ENCODE results near the gene FAXC.
"Not testable (repeated sequence)": the region's sequence is repeated elsewhere in the genome, so short reads cannot be mapped to it uniquely, and the experiment has no call there.

Gene FAXC

DNA sequence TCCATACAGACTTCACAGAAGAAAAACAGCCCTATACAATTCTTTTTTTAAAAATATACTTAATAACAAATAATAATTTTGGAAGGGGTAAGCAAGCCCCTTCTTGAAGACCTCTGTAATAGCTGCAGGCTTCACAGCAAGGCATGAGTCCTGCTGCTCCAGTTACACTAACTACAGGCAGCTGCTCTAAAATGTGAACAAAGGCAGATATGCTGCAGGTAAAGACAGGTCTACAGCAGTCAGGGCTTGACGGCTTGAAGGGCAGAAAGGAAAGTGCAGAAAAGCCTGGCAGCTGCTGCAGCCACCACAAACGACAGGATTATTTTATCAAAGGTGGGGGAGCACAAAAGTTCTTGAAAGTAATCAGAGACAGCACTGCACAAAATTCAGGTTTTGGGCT, 11.3 kb downstream of the FAXC start:
- no peak for DNase-seq

DNA sequence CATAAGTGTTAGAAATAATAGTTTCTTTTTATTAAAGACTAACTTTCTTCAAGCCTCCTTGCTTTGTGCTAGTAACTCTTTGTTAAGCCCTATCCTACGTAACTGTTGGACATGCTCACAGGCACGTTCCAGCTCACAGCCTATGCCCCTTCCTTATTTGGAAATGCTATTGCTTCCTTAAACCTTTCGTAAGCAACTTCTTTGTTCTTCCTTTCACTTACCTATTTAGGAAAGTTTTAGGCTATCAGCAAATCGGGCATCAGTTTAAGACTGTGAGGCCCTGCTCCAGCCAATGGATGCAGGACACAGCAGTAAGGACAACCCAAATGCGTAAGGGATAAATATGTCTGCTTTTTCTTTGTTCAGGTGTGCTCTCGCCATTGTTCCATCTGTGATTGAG, 14.2 kb downstream of the FAXC start:
- not testable (repeated sequence) for DNase-seq

DNA sequence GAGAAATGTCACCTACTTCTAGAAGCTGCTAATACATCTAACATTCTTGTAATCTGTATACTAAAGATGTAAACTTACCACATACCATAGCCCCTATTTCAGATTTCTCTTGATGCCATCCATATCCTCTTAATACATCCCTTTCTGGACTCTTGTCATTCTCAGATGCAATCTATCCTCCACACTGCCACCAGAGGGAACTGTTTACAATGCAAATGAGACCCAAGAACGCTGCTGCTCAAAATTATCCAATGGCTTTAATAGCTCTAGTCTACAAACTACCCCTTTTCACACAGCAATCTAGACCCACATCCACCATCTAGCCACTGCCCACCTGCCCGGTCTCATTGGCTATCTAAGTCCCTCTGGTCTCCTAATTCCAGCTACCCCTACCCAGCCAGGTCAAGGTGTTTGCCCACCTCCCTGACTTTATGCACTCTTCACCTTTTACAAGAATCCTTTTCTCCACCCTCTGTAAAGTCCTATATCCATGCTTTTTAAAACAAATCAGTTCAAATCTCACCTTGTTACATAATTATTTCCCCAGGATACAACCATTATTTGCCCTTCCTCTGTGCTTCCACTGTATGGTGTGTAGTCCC, 14.8 kb downstream of the FAXC start:
- peak; percentile 14 for DNase-seq

DNA sequence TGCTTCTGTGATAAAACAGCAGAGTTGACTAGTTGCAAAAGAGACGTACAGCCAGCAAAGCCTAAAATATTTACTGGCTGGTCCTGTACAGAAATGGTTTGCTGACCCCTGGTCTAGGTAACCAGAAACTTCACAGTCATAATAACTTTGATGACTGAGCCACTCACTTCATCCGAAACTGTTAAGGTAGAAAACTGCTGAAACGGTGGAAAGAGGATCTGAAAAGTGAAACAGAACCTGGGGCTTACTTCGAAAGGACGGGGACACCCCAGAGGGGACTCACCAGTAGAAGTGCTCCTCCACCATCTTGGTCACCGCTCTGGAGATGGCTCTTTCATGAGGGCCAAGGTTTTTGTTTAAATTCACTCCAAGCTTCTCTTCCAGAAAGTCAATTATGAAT, 16.4 kb downstream of the FAXC start:
- no peak for DNase-seq

DNA sequence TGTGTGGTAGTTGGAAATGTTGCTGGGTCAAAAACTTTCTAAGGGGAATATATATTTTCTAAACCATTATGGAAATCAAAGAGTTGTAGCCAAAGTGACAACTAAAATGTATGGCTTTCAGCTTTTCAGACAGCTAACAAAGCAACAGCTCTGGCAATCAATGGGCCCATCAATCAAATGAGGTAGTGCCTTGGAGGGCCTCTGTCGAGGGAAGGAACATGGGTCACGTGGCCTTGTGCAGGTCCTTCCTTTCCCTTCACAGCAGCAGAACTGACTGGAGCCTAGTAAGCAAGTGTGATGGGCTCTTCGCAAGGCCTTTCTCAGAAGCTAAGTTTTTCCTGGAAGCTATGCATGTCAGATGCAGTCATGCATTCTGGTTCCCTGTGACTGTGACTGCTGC, 17.9 kb downstream of the FAXC start:
- DNase-seq: no peak

DNA sequence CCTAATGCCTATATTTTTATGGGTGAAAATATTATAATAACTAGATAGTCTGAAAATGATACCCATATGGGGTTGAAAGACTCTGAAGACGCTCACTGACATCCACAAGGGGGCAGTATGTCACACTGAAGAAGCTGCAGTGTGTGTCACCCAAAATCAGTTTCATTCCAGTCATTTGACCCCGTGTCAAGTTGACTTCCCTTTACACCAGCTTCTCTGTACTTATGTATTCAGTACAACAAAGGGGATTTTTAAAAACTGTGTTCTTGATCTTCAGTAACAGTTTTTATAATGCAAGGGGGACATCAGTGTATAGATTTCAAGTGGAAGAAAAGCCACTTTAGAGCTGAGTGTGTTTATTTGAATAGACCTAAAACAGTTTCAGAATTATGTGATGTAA, 19.3 kb downstream of the FAXC start:
- no peak for DNase-seq

DNA sequence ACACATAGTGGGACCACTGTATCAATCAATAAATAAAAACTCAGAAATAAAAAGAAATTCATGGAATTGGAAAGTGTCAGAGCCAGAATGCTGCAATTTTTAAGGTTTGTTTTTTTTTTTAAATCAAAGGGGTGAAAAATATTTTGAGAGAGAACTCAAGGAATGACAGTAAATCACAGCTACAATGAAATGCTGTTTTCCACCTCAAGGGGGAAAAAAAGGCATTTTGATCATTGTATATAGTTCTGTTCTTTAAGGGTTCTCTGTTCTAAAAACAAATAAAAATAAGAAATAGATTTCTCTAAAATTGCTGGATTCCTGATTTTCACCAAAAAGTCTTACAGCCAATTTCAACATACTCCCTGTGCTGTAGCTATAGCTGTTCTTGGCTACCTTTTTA, 24.5 kb downstream of the FAXC start:
- DNase-seq: no peak

DNA sequence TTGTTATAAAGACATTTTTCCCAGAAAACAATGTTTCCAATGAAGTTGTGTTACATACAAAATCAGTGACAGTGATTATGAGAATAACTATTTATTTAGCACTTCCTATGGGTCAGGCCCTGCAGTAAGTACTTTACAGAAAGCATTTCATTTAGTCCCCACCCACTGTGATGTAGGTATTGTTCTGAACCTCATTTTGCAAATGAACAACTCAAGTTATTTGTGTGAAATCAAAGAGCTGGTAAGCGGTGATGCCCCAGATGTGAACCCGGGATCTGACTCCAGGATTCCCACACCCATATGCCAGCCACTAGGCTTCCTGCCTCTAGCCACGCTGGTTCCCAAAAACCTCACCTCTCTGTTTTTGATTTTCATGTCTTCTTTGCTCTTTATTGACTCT, 30.9 kb downstream of the FAXC start:
- DNase-seq: no peak

DNA sequence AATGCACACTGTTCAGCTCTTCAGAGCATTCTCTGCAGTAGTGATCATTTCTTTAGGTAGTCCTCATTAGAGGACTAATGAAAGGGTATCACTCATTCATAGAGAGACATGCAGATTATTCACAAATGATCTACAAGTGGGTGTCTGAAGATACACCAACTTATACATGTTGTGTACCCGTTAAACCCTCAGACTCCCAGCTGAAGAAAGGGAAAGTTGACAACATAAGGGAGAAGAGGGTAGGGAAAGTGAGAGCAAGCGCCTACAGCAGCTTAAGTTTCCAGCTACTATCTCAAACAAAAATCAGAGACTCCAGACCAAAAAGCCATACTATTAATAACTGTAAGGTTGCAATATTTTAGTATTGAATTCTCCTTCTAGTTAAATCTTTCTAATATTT, 37.1 kb downstream of the FAXC start:
- no peak for DNase-seq

DNA sequence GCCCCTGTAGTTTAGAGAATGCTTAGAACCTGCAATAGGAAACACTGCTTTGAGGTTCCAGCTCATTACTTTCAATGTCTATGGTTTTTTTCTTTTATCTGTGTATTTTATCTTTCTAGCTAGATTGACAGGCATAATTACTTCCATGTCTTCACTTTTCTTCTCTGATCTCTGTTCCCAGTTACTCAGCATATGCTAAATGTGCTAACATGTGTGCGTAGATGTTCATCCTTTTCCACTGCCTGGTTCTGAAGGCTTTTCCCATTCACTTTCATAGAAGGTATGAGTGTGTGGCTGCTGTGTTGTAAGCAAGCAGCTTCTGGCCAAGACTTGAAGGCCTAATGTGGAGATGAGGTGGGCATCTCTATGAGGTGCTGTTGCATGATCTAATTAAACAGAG, 38.9 kb downstream of the FAXC start:
- DNase-seq: no peak

DNA sequence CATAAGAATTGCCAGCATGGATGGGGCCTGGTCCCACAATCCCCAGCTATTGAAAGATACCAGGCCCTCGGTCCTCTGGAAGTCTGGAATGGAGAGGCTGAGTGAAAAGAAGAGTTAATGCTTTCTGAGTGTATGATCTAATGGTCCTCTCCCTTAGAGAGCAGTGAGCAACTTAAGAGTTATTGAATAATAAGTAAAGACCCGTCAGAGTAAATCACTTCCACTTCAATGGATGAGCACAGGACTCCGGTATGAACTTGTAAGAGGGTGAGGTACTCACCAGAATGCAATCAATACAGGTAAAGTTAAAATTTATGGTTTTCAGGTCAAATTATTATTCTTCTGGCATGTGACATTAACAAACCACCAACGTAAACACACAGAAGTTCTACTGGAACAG, 39.9 kb downstream of the FAXC start:
- no peak for DNase-seq

DNA sequence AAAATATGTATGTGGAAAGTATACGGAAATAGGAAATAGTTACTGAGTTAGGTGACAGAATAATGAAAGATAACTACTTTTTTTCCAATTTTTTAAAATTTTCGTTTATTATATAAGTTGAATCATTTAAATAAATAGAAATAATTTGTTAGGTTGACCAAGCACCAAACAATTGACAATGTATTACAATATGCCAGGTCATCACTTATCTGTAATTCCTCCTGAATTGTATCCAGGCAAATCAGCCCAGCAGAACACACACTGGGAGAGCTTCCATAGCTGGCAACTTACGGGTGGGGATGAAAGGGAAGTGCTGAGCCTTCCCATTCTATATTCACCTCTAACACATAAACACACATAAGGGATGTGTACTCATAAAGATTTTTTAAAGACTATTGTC, 40.7 kb downstream of the FAXC start:
- no peak for DNase-seq

DNA sequence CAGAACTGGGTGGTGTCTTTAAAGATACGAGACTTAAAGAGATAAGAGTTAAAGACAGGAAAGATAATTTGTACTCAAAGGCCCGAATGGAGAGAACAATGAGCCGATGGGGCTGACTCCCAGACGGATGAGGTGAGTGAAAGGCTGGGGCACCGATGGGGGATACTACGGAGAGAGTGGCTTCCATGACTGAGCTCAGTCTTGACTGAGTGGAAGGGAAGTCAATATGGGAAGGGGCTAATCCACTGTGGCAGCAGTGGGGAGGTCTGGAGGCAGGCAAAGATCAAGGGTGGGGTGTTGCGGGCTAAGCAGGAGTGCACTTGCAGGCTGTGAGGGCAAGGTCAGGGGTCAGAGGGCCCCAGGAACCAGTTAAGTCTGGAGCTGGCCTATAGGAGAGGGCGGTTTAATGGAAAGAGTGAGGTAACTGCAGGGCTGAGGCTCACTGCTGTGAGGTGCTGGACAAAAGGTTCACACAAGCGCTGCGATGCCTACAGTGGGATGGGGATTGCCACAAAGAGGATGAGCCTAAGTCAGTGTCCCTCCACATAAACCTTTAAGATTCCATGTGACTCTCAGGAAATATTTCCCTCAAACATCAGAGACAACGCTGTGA, 42.1 kb downstream of the FAXC start:
- DNase-seq: no peak

DNA sequence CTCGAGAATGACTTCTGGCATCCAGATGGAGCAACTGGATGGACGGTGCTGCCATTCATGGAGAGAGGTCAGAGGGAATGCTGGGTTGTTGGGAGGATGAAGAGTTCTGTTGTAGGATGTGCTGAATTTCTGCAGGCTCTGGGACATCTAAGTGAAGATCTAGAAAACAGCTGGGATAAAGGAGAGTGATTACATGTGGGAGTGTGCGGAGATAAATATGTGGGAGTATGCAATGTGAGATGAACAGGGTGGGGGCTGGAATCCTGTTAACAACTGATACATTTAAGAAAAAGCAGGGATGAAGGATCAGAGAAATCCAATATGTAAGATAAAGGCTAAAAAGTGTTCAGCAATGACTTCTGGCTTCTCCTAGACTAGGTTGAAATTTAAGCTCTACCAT, 43.1 kb downstream of the FAXC start:
- DNase-seq: no peak

DNA sequence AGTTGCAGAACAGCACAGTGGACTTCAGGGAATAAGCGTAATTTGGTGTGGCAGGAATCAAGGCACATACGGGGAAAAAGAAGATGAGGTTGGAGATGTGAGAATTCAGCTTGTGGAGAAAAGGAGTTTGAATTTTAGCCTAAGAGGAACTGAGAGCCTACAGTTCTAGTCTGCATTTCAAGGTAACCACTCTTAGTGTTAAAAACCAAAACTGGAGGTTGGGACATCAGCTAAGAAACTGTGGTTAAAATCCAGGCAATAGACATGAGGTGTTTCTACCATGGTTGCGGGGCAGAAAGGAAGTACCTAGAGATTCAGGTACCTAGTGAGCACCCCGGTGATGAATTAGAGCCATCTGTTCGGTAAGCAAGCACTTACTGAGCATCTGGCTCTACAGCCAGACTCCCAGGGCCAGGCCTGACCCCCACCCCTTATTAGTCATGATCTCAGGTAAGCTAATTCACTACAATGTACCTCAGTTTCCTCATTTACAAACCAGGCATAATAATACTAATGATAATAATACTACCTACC, 44.4 kb downstream of the FAXC start:
- DNase-seq: no peak

DNA sequence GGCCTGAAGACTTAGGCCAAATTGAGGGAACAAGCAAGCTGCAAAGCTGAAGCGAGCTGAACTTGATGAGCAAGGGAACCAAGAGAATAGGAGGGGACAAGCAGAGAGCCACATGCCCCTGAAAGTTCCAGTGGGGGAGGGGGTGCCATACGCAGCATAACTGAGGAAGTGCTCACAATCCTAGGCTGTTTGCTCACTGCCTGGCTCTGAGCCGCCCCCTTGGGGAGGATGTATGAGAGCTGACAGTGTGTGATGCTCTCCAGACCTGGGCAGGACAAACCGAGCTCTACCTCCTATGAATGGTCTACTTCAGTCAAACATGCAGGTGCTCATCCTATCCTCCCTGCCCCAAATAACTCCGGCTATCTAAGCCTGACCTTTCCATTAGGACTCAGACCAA, 52.1 kb downstream of the FAXC start:
- DNase-seq: no peak

DNA sequence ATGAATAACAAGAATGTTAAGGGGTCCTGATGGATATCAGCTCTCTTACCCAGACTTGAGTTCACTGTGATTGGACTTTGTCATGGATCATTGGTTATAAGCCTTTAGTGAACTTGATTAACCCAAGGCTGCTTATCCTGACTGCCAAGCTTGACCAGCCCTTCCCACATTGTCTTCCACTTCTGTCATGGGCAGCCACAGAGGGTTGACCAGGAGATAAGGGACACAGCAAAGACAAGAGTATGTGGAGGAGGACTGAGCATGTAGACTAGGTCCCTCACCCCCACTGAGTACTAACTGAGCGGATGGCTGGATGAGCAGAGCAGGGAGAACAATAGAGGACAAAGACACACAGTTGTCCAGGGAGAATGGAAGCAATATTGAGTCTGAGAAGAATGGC, 52.5 kb downstream of the FAXC start:
- DNase-seq: no peak

DNA sequence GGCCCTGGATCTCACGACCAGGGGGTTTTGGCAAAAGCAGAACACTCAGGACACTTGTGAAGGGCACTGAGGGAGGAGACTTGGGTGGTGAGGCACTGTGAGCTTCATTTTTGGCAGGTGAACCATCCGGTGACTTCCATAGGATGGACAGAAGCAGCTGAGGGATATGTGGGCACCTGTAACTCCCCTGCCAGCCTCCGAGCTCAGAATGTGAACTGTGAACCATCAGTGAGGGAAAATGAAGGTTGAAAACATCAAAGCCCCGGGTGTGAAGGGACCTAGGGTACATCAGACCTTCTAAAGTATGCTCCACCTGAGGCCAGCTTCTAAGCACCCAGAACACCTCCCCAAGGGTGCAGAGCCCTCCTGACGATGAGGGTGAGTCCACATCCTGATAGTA, 53.2 kb downstream of the FAXC start:
- no peak for DNase-seq

DNA sequence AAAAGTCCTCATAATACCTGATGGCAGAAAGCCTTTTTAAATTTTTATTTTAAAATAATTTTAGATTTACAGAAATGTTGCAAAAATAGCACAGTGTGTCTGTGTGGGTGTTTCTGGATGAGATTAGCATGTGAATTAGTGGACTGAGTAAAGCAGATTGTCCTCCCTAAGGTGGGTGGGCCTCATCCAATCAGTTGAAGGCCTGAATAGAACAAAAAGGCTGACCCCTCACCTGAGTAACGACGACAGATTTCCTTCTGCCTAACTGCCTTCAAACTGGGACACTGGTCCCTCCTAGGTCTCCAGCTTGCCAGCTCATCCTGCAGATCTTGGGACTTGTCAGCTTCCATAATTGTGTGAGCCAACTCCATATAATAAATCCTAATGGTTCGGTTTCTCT, 54.2 kb downstream of the FAXC start:
- no peak for DNase-seq

DNA sequence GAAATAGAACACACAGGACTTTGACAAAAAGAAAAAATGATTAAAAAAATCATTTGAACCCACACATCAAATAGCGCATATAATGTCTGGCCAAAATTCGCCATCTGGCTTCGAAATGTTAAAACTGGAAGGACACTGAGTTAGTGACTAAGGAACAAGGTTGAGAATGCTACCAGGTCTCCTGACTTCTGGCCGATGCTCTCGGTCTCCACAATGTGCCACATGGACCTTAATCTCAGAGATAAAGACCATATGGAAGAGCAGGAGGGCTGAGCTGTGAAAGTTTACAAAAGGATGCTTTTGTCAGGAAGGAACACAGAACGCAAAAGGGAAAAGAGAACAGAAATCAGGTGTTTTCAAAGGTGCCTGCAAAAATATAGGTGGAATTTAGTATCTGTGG, 54.7 kb downstream of the FAXC start:
- DNase-seq: no peak

DNA sequence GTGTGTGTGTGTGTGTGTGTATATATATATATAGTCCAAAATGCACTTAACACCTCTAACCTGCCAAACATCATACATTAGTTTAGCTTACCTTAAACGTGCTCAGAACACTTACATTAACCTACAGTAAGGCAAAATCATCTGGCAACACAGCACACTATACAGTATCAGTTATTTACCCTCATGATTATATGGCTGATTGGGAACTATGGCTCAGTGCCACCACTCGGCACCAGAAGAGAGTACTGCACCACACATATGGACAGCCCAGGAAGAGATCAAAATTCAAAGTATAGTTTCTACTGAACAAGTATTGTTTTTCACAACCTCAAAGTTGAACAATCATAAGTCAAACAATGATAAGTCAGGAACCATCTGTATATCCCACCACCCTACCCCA, 59.8 kb downstream of the FAXC start:
- DNase-seq: no peak

DNA sequence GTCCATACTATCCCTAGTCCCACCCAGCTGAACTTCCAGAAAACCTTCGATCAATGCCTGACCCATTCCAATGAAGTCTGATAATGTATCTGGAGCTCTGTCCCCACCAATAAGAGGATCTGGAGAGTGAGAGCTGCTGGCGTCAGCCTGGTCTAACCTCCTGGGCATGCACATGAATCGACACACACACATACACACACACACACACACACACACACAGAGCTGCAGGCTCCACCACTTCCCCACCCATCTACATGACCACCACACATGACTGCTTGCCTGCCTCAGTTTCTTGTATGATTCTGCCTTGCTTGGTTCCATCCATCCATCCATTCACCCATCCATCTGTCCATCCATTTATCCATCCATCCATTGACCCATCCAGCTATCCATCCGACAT, 60.8 kb downstream of the FAXC start:
- DNase-seq: no peak

DNA sequence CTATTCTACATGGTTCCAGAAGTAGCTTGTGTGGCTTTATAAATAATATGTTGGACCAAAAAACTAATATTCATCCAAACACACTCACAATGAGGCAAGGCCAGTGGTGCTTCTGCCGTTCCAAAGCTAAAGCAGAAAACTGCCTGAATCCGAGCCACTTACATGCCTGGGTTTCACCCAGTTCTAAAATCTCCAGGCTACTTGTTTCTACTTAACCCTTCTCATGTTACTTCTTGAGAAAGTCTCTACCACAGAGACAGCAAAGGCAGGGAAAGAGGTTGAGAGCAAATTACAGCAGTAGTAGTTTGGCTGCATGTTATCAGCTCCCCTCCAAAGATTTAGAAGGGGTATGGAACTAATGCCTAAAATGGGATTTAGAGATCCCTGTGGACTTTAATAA, 62.0 kb downstream of the FAXC start:
- DNase-seq: no peak

DNA sequence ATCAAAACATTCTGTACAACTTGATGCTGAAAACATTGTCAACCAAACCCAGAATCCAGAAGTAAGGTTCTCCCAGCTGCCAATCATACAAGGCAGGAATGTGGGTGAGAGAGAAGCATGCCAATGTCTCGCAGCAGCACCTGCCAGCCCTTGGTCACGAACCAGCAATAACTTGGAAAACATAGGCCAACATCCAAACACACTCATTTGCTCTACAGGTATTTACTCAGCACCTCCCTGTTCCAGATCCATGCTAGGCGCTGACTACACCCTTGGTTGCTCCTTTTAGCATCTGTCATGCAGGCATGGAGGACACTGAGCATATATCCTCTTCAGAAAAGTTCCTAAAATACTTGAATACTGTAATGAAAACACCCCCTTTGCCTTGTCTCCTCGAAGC, 63.6 kb downstream of the FAXC start:
- no peak for DNase-seq

DNA sequence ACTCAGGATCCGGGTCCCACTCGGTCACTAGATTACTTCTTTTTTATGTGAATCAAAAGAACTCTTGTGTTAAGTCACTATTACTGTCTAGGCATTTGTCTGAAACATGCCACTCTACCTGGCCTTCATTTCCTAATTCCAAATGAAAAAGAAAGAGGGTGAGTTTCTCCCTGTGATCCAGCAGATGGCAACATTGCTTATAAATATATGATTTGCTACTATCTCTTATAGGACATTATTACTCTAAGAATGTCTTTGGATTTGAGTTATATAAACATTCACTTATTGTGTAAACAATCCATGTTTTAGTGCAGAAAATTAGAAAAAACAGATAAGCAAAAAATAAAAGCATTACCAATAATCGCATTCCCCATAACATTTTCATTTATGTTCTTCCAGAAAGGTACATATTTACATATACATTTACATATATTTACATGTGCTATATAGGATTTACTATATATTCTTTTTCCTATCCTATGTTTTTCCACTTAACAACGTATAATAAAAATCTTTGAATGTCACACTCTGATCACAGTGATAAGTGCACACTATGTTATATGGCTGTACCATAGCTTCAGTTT, 66.9 kb downstream of the FAXC start:
- no peak for DNase-seq

All from GF-D8 (cell line).